K562 (cell line): ENCODE results near the gene MFSD6. TPM values are rescaled to one million over a fixed set of nuclear protein-coding genes. Genes with fewer than 3 reads are reported as not detected.

Source experiments
- ATAC-seq: fragments of 200-7000 bp; cut with Tn5 transposase; 3 replicates; pipeline ENCODE4 v1.9.1; 2020; ENCODE audit warnings: moderate library complexity
- BruUV-seq: library from RNA; stranded (reverse); fragments of 400-500 nt; replicated peaks from 2 replicates; lab custom pipeline; 2021; lab: Mats Ljungman, UMichigan
- CTCF ChIA-PET: fragments of 300-600 bp; formaldehyde crosslinking; extraction: SDS; loops from one replicate; lab custom pipeline; 2021; ENCODE audit warnings: low intra/inter-chr PET ratio; lab: Yijun Ruan, JAX
- POLR2A ChIA-PET: fragments of 300-600, 350-650 bp; sonication (Branson Sonifier 250); formaldehyde crosslinking; extraction: SDS; loops from one replicate; lab custom pipeline; 2021; ENCODE audit warnings: antibody characterized with exemption, inconsistent platforms; lab: Yijun Ruan, JAX
- DNase-seq, 4 experiments: peaks; one replicate each; pipeline versions ENCODE4 v3.0.0 to v3.0.0-alpha.2; 2011 to 2018; ENCODE audit warnings: low spot score in 3 of 4, mixed read lengths in 3 of 4; ENCODE audit errors: extremely low read depth in 1 of 4
- FAIRE-seq: peaks from 2 replicates; lab custom pipeline; 2011; peaks lifted over from hg19 to GRCh38; lab: Jason Lieb, UNC
- H2AFZ ChIP-seq: 2 replicates; pipeline ENCODE4 v1.6.0; 2011; ENCODE audit warnings: low read depth, low read length, control low read depth, inconsistent platforms
- H3K27ac ChIP-seq: fragments of 200-600 bp; 3 replicates; pipeline ENCODE4 v1.8.0; 2011; ENCODE audit warnings: low read depth, mild to moderate bottlenecking, control low read depth, inconsistent platforms, low read length, moderate library complexity, mixed read lengths; ENCODE audit errors: extremely low read depth
- H3K27me3 ChIP-seq, 2 experiments: fragments of 300-600 bp in 1 of 2; 2 replicates in 1 of 2; 3 replicates in 1 of 2; pipeline versions ENCODE4 v1.6.0 to v1.8.0; 2011; ENCODE audit warnings: inconsistent platforms in 2 of 2, low read length in 2 of 2, mild to moderate bottlenecking in 1 of 2, mixed read lengths in 1 of 2, moderate library complexity in 1 of 2; ENCODE audit not compliant: control insufficient read depth in 2 of 2, insufficient read depth in 2 of 2
- H3K36me3 ChIP-seq: fragments of 300-600 bp; 3 replicates; pipeline ENCODE4 v1.8.0; 2011; ENCODE audit warnings: mild to moderate bottlenecking, low read length, inconsistent platforms; ENCODE audit not compliant: control insufficient read depth, insufficient read depth
- H3K4me1 ChIP-seq, 2 experiments: fragments of 200-600 bp in 1 of 2; replicated peaks in 1 of 2; 2 replicates in 1 of 2; 3 replicates in 1 of 2; pipeline versions ENCODE4 v1.5.1 to v1.8.0; 2011; ENCODE audit warnings: inconsistent platforms in 2 of 2, low read length in 2 of 2, mild to moderate bottlenecking in 1 of 2, mixed read lengths in 1 of 2, moderate library complexity in 1 of 2; ENCODE audit not compliant: control insufficient read depth in 2 of 2, insufficient read depth in 2 of 2
- H3K4me2 ChIP-seq: 2 replicates; pipeline ENCODE4 v1.6.1; 2011; ENCODE audit warnings: low read length, control low read depth, inconsistent platforms, mixed read lengths; ENCODE audit not compliant: insufficient read depth
- H3K4me3 ChIP-seq: fragments of 200-600 bp; sonication (generic), shearing (Covaris generic); 2 replicates; pipeline ENCODE4 v1.5.1; 2016; ENCODE audit warnings: control low read depth, inconsistent platforms
- H3K79me2 ChIP-seq: fragments of 200-600 bp; 3 replicates; pipeline ENCODE4 v1.8.0; 2011; ENCODE audit warnings: low read length, inconsistent platforms; ENCODE audit not compliant: control insufficient read depth, insufficient read depth
- H3K9ac ChIP-seq, 2 experiments: 2 replicates each; pipeline versions ENCODE4 v1.6.0 to v1.6.1; 2011; ENCODE audit warnings: low read depth in 2 of 2, low read length in 2 of 2, control low read depth in 1 of 2, inconsistent platforms in 1 of 2, mild to moderate bottlenecking in 1 of 2, mixed read lengths in 1 of 2; ENCODE audit not compliant: insufficient read depth in 1 of 2
- H3K9me1 ChIP-seq: one replicate; pipeline ENCODE4 v1.6.0; 2011; ENCODE audit warnings: inconsistent platforms, mild to moderate bottlenecking, low read length, moderate library complexity; ENCODE audit not compliant: control insufficient read depth, insufficient read depth
- H3K9me3 ChIP-seq: replicated peaks from 2 replicates; pipeline ENCODE4 v1.5.1; 2011; ENCODE audit warnings: low read depth, low read length, inconsistent platforms; ENCODE audit not compliant: control insufficient read depth, insufficient read depth
- H4K20me1 ChIP-seq: replicated peaks from 2 replicates; pipeline ENCODE4 v1.6.1; 2011; ENCODE audit warnings: low read length, inconsistent platforms, mixed read lengths; ENCODE audit not compliant: control insufficient read depth, insufficient read depth
- EZH2 ChIP-seq: IDR thresholded peaks from 2 replicates; pipeline ENCODE4 v1.6.1; 2012; ENCODE audit warnings: low read depth, mild to moderate bottlenecking, inconsistent platforms, low read length, borderline replicate concordance
- LEF1 ChIP-seq: fragments of 450-650 bp; IDR thresholded peaks from 2 replicates; pipeline ENCODE4 v1.6.1; 2016; ENCODE audit warnings: mild to moderate bottlenecking
- MAZ ChIP-seq, 2 experiments: fragments of 450-650 bp in 1 of 2; sonication (generic) in 1 of 2; formaldehyde crosslinking; IDR thresholded peaks in 1 of 2; conservative IDR thresholded peaks in 1 of 2; 2 replicates each; pipeline versions ENCODE4 v1.4.0 to v1.5.0; 2020; ENCODE audit warnings: mild to moderate bottlenecking in 1 of 2, missing genetic modification reagents in 1 of 2
- POU5F1 ChIP-seq: fragments of 150-350 bp; IDR thresholded peaks from 2 replicates; pipeline ENCODE4 v1.6.1; 2014; ENCODE audit warnings: borderline replicate concordance, low read length, low read depth, mild to moderate bottlenecking; ENCODE audit not compliant: partially characterized antibody
- SIN3B ChIP-seq: fragments of 450-650 bp; IDR thresholded peaks from 2 replicates; pipeline ENCODE4 v1.6.1; 2017; ENCODE audit warnings: low read depth, mild to moderate bottlenecking, moderate library complexity
- ZNF184 ChIP-seq: sonication (generic); formaldehyde crosslinking; IDR thresholded peaks from 2 replicates; pipeline ENCODE4 v1.5.0; 2020; ENCODE audit warnings: missing genetic modification reagents
- WGBS: fragments of 100-300 bp; shearing (Covaris generic); methylation state at CpG from one replicate; pipeline ENCODE4 v1.1.6; 2016; ENCODE audit warnings: low coverage, mixed read lengths; ENCODE audit not compliant: insufficient coverage; ENCODE audit errors: missing lambda C conversion rate; 5-methylcytosine and 5-hydroxymethylcytosine counted together
- in situ Hi-C: fragments of 300-500 bp; cut with MboI; formaldehyde crosslinking; loops from 4 replicates; pipeline ENCODE4 v1.15.0; 2018; ENCODE audit warnings: inconsistent platforms, mixed read lengths
- intact Hi-C: fragments of 100-400 bp; cut with micrococcal nuclease; formaldehyde crosslinking; loops from 2 replicates; pipeline ENCODE4 v1.14.2; 2022
- polyA plus RNA-seq, 8 experiments: library from polyadenylated mRNA; depleted of rRNA in 4 of 8; stranded (reverse) in 5 of 8; unstranded in 3 of 8; fragments of >200 nt; fragmentation: Nextera tagmentation in 2 of 8; fragmentation: Illumina TruSeq in 1 of 8; extraction: Ambion mirVana in 2 of 8; extraction: Trizol in 1 of 8; gene quantifications; 2 replicates each; pipeline versions ENCODE4 v1.2.1 to v1.2.3, GENCODE V29; 2011 to 2014; ENCODE audit warnings: inconsistent platforms in 1 of 8, missing spikeins in 1 of 8
- total RNA-seq, 7 experiments: library from RNA; depleted of rRNA in 6 of 7; stranded (reverse); fragments of >200 nt in 6 of 7; fragmentation: Illumina TruSeq in 2 of 7; extraction: Trizol in 2 of 7; gene quantifications; 2 replicates each; pipeline versions ENCODE4 v1.2.1 to v1.2.3, GENCODE V29; 2011 to 2021; ENCODE audit warnings: low replicate concordance in 1 of 7

The MFSD6 gene
- total and polyA plus RNA-seq, 9 of the 15 experiments (the other 6 are each of a cell fraction or from before 2014, with no cell fraction given): 1.1 to 7.9 (median 4.4) TPM

GRCh38 chr2:190432567-190433231, 24.5 kb downstream of the MFSD6 start:
- H4K20me1 ChIP-seq: no peaks in the 10 kb centered on the region
- H3K9me1 ChIP-seq: no peaks in the 10 kb centered on the region
- no peaks in the 10 kb centered on the region for H3K36me3 ChIP-seq
- POLR2A ChIA-PET: interaction anchor here (0.5 kb wide), 1 partner anchor 141 kb away, joined by 3 read pairs; no protein-coding TSS in a partner anchor
- H3K27me3 ChIP-seq: no peaks in the 10 kb centered on the region
- FAIRE-seq: no peak
- no peak overlapping the region for H3K4me2 ChIP-seq
- no peak for TF ChIP-seq EZH2
- TF ChIP-seq MAZ (CRISPR knock-in tag; conservative IDR thresholded peaks at IDR 0.05 in 1 of 2, IDR thresholded peaks at IDR 0.05 in 1 of 2): no peak
- TF ChIP-seq SIN3B: no peak
- no peak for TF ChIP-seq ZNF184 (CRISPR knock-in tag)
- no peak for TF ChIP-seq LEF1
- no peak for TF ChIP-seq POU5F1
- TF ChIP-seq, all 486 proteins: peak for 0
- Histone ChIP-seq H2AFZ (no peak overlapping the region), H3K27ac (no peak overlapping the region), H3K4me1 (no peaks in the 10 kb centered on the region; a peak in 1 of 5 replicates), H3K9ac (no peak overlapping the region), H3K9me3 (no peaks in the 10 kb centered on the region), H3K4me3 (no peak overlapping the region), H3K79me2 (no peaks in the 10 kb centered on the region)
- in situ Hi-C loops: no loop called here
- ATAC-seq: no peak
- WGBS: 44% methylated on average over 4 of the region's 5 CpGs
- CTCF ChIA-PET: no interaction called here
- intact Hi-C loops: no loop called here
- DNase-seq: no peak
- no TSS peak for BruUV-seq
